Spleen (tissue), 7 donors: Measurements from ENCODE around the gene PAPOLA.

Source experiments
- CTCF ChIP-seq, 11 experiments: fragments of 200-600 bp in 7 of 11; fragments of 450-650 bp in 4 of 11; sonication (generic) in 4 of 11; IDR thresholded peaks in 8 of 11; conservative IDR thresholded peaks in 3 of 11; 1 replicate in 7 of 11; 2 replicates in 4 of 11; pipeline versions ENCODE4 v1.4.0 to v1.8.0; 2016 to 2021; ENCODE audit warnings: antibody characterized with exemption in 11 of 11, inconsistent platforms in 4 of 11, mild to moderate bottlenecking in 1 of 11
- POLR2A ChIP-seq, 3 donors: fragments of 450-650 bp; IDR thresholded peaks; one replicate each; pipeline ENCODE4 v1.5.1; 2017; ENCODE audit warnings: antibody characterized with exemption in 3 of 3, mild to moderate bottlenecking in 1 of 3
- POLR2AphosphoS5 ChIP-seq, 3 donors: sonication (generic); formaldehyde crosslinking; IDR thresholded peaks; one replicate each; pipeline ENCODE4 v1.5.1; 2017; ENCODE audit warnings: antibody characterized with exemption in 3 of 3
- donor health status: DM: no; HTN: no; CAD: no; lungs with moderate emphysema.
- donor health status: DM: no; HTN: no; CAD: no.
- donor health status: DM: no; HTN: no; CAD: no.

GRCh38 chr14:96497087-96497486 lies 5.1 kb upstream of the PAPOLA start:
- TF ChIP-seq POLR2AphosphoS5 (IDR thresholded peaks at IDR 0.05) (no peak), CTCF (IDR thresholded peaks at IDR 0.05 in 8 of 11, conservative IDR thresholded peaks at IDR 0.05 in 3 of 11) (no peak), POLR2A (IDR thresholded peaks at IDR 0.05) (no peak)
